Measurements from ENCODE around the gene NEMF.
"Not testable (repeated sequence)": the region's sequence is repeated elsewhere in the genome, so short reads cannot be mapped to it uniquely, and the experiment has no call there.

Gene NEMF

GRCh38 chr14:49745191-49745590 lies 107.4 kb downstream of the NEMF start:
- no peak for DNase-seq

GRCh38 chr14:49735669-49736068 lies 116.9 kb downstream of the NEMF start:
- not testable (repeated sequence) for DNase-seq

- no peak for DNase-seq
These were observed 118.8 kb downstream of the NEMF start for GRCh38 chr14:49733836-49734235.

GRCh38 chr14:49732896-49733295 lies 119.7 kb downstream of the NEMF start:
- no peak for DNase-seq

Data from activated CD4-positive, alpha-beta T cell treated with anti-CD3 and anti-CD28 coated beads, Interleukin-2, amount 50 U/mL, for 4 hours (primary cell).